Right lobe of liver (tissue), 4 donors: ENCODE data around the gene MPHOSPH10.

Experiments
- CTCF ChIP-seq, 4 donors: fragments of 200-600 bp in 3 of 4; fragments of 450-650 bp in 1 of 4; IDR thresholded peaks; one replicate each; pipeline versions ENCODE4 v1.5.1 to v1.8.0; 2016 to 2022; ENCODE audit warnings: antibody characterized with exemption in 4 of 4, mild to moderate bottlenecking in 2 of 4
- POLR2A ChIP-seq: fragments of 450-650 bp; IDR thresholded peaks from one replicate; pipeline ENCODE4 v1.6.1; 2017; ENCODE audit warnings: antibody characterized with exemption, mild to moderate bottlenecking
- donor health status: DM: no; HTN: no; CAD: no.
- donor health status: DM: no; HTN: no; CAD: no.
- donor health status: DM: no; HTN: yes; CAD: no.

DNA sequence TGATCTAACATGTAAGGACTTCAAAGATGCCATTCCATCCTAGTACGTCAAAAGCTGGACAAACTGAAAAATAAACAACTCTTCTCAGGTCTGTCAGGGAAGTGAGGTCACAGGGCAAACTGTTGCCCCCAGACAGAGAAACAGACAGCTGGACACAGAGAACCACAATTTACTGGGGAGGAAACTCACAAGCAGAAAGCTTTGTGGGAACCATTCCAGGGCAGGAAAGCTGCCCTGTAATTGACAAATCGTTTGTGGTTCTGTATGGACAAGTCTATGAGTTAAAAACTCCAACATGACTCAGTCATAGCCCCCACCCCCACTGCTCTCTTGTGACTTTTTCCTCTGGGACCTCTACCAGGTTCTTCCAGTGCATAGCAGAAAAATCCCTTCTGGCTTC is 28.8 kb upstream of the MPHOSPH10 start:
- TF ChIP-seq CTCF (IDR thresholded peaks at IDR 0.05) (no peak), POLR2A (no peak)
